ENCODE data around the gene MTHFD2.
A peak's percentile ranks its signal among the peaks of the same experiment; 100 is the strongest.
"Not testable (repeated sequence)": the region's sequence is repeated elsewhere in the genome, so short reads cannot be mapped to it uniquely, and the experiment has no call there.

MTHFD2 gene

DNA sequence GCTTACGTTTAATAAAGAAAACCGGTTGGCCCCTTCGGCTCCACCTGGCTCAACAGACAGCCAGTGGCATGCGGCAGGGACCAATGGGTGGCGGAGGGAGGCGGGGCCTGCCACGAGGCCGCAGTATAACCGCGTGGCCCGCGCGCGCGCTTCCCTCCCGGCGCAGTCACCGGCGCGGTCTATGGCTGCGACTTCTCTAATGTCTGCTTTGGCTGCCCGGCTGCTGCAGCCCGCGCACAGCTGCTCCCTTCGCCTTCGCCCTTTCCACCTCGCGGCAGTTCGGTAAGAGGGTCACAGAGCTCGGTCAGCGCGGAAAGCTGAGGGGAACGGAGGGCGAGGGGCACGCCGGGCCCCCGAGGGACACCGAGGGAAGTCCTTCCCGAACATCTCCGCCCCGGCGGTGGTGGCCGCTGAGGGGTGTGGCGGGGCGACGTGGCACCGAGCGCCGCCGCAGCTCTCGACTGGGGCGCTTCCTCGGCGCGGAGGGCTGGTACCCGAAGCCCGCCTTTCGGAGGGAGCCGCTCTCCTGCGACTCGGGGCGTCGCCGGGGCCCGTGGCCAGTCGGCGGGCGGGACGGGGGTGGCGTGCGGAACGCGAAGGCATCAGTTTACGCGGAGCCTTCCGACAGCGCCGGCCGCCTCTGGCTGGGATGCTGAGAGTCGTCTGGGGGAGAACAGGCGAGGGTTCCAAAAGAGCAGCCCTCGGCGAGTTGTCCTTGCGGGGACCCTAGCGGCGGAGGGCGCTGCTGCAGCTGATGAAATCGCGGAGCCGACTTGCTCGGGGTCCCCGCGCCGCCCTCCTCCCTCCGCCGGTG lies at the start of gene MTHFD2:
MTHFD2 (plus strand) TSS at position 155 of the 814 bp plus-strand sequence; CDS start at position 182, 27 bp downstream.
- peak; percentile 96 to 99 for DNase-seq

DNA sequence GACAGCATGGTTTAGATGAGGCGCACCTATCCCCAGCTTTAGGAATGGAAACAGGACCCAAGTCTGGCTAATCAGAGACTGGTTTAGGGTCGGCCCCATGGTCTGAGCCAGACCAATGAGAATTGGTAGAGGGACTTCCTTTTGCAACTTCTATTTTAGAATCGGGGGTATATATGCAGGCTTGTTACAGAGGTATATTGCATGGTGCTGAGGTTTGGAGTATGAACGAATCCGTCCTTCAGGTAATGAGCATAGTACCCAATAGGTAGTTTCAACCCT lies 49.2 kb upstream of the MTHFD2 start:
- DNase-seq: no peak

DNA sequence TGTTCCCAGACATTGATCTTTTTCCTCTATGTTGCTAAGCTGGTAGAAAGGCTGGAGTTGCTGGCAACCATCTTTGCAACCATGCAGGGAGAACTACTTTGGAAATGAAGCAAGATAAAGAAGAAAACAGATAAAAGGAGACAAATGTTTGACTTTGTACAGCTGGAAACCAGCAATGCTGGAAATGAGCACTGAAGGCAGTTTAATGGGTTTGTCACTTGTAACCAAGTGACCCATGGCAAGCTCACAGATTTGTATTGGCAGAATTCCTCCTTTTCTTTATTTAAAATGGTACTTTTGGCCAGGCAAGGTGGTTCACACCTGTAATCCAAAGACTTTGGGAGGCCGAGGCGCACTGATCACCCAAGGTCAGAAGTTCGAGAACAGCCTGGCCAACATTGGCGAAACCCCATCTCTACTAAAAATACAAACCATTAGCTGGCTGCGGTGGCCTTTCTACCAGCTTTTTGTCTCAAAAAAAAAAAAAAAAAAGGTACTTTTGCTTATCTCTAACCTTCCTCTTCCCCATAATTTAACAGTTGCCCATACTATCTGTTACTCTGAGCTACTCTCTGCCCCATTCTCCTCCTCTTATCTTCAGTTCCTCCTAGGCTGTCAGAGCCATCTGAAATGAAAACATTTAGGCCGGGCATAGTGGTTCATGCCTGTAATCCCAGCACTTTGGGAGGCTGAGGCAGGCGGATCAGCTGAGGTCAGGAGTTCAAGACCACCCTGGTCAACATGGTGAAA lies 48.7 kb upstream of the MTHFD2 start:
- no peak for DNase-seq

DNA sequence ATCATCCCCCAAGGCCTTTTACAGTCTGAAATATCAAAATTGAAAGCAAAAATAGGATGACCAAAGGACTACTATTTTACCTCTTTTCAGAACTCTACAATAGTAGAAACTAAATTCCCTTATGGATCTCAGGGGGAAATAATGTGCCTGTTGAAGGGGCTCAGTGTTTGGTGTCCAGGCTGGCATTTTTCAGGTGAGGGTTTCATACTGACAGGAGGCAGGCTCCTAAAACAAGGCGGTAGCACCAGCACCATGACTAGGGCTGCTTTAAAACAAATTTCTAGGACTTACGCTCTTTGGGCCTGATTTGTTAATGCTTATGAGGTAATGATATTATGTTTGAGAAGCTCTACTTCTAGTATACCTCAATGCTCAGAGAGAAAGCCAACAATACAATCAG lies 45.5 kb upstream of the MTHFD2 start:
- DNase-seq: no peak

DNA sequence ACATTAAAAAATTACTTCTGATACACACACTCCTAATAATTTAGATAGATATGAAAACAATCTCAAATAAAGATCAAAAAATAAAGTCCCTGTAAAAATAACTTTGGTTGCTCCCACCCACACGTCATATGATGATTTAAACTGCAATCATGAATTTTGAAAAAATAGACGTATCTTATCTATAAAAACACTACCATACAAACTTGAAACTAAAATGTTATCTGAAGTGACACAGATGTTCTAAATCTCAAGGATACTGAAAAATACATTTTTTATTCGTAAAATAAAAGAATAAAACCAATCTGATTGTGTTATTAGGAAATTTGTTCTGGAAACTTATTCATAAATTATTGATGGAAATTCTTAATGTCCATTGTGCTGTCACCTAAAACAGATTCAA lies 42.6 kb upstream of the MTHFD2 start:
- no peak for DNase-seq

DNA sequence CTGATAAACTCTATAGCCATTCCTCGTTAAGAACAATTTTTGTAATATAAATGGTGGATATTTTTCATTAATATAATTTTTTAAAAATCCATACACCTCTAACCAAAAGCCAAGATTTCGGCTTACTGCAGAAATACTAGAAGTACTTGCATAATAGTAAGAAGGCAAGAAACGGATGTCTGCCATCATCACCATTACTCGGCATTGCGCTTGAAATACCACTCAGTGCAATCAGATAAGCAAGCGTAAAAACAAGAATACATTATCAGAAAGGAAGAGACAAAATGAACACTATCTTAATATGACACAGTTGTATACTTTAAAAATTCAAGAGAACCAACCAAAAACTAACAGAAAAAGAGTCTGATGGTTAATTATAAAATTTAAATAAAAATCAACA lies 35.5 kb upstream of the MTHFD2 start:
- no peak for DNase-seq

DNA sequence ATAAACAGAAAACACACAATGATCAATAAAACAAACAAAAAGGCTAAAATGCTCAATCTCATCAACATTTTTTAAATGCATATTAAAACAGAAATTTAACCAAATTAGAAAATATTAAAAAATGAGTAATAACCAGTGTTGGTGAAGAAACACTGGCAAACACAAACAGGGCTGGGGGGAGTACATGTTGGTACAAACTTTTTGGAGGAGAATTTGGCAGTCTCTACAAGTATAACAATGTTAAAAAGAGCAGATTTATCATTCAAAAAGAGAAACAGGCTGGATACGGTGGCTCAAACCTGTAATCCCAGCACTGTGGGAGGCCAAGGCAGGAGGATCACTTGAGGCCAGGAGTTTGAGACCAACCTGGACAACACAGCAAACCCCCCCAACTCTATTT lies 33.7 kb upstream of the MTHFD2 start:
- no peak for DNase-seq

DNA sequence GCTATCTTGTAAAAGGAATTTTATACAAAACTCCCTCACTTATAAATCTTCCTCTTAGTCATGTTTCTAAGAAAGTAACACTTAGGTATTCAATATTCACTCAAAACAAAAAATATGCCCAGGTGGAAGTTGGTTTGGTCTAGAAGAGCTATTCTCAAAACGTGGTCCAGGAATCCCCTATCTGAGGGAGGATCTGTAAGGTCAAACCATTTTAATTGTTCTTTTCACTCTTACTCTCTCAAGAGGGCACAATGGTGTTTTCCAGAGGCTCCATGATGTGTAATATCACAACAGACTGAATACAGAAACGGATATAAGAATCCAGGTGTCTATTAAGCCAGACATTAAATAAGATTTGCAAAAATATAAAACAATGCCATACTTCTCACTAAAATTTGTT lies 29.7 kb upstream of the MTHFD2 start:
- DNase-seq: no peak

DNA sequence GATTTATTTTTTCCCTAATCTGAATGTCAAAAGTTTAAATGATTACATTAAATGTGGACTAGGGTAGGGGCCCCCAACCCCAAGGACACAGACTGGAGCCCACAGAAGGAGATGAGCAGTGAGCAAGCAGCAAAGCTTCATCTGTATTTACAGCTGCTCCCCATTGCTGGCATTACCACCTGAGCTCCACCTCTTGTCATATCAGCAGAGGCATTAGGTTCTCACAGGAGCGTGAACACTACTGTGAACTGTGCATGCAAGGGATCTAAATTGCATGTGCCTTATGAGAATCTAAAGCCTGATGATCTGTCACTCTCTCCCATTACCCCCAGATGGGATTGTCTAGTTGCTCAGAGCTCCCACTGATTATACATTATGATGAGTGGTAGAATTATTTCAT lies 23.5 kb upstream of the MTHFD2 start:
- no peak for DNase-seq

DNA sequence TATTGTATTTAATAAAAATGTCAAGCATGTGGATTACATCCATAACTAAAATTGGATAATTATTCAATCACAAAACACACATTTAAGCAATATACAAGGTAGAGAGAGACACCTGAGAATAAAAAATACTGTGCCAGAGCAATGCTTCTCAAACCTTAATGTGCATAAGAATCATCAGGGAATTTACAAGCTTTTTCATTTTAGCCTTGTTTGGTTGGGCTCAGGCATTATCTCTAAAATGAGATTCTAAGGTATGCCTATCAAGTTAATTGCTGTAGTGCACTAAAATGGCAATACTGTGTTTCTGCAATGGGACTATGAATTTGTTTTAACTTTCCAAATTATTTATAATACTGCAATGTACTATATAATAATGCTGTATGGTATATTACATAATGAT lies 20.7 kb upstream of the MTHFD2 start:
- no peak for DNase-seq

DNA sequence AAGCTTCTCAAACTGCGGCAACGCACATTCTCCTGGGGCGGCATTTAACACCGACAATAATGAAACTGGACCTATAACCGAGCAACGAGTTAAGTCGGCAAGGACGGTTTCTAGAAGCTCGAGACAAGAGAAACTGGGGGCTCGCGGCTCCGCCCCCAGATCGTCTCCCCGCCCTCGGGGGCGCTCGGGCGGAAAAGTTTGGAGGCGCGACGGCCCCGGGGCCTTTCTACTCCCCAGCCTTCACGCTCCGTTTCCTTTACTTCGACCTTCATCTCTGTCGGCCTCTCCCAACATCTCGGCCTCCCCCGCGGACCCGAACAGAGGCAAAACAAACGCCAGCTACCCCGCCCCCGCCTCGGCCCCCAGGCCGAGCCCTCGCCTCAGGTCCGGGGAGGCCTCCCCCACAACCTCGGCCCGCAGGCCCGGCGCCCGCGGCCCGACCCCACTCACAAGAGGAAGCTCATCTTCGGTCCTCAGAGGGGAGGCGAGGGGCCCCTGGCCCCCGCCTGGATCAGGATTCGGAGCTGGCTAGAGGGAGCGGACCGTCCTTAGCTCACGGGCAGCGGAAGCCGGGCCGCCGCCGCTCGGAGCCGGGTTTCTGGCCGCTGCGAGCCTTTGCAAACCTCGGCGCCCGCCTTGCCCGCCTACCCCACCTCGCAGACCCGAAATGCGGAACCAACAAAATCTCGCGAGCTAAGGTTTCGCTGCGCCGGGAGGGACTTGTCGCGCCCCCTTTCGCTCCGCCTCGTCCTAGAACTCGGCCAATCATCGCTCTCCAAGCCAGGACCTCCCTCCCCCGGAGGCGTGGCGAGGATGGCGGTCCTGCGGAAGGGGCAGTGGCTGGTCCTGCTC lies 20.0 kb upstream of the MTHFD2 start, which contains the start of gene MOB1A:
MOB1A (minus strand) TSS at position 669 of the 852 bp plus-strand sequence; CDS start at position 464, 205 bp downstream.
- peak; percentile 98 to 99 for DNase-seq

DNA sequence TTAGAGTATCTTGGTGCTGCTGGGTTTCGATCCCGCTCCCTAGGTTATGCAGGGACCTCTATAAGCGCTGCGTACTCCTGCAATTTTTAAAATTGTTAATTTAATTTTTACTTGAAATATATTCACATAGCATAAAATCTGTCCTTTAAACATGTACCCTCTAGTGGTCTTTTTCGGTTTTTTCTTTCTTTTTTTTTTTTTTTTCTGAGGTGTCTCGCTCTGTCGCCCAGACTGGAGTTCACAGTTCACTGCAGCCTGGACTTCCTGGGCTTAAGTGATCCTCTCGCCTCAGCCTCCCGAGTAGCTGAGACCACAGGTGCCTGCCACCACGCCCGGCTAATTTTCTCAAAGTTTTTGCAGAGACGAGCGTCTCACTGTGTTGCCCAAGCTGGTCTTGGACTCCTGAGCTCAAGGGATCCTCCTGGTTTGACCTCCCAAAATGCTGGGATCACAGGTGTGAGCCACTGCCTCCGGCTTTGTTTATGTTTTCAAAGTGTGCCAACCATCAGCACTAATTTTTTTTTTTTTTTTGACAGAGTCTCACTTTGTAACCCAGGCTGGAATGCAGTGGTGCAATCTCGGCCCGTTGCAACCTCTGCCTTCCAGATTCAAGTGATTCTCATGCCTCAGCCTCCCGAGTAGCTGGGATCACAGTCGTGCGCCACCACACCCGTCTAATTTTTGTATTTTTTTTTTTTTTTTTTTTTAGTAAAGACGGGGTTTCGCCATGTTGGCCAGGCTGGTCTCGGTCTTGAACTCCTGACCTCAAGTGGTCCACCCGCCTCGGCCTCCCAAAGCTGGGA lies 19.2 kb upstream of the MTHFD2 start:
- no peak for DNase-seq

DNA sequence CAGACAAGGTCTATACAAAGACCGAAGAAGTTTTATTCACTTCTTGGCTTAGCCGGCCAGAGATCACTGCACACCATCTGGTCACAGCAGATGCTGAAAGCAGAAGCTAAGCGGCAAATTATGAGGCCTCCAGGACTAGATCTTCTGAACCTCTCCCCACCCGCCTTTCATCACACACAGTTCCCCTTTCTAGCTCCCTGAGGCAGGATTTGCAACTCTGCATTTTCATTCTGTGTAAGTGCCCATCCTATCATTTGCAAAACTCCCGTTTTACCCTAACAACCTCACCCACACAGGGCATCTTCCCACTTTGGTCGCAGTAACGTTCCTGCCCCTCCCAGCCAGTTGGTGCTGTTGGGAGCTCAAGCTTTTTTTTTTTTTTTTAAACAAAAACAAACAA lies 16.7 kb upstream of the MTHFD2 start:
- peak; percentile 96 to 100 for DNase-seq

DNA sequence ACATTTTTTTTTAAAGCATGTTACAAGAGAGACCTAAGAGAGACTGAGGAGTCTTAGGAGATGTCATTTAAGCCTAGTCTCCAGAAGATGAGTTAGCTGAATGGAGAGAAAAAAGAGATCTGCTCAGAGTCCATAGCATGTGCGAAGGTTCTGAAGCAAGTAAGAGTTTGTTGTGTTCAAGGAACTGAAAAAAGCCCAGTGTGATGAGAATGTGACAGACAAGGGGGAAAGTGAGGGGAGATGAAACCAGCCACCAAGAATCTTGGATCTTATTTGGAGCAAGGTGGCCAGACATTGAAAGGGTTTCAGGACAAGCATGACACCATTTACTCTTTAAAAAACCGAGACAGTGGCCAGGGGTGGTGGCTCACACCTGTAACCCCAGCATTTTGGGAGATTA lies 14.5 kb upstream of the MTHFD2 start:
- no peak for DNase-seq

DNA sequence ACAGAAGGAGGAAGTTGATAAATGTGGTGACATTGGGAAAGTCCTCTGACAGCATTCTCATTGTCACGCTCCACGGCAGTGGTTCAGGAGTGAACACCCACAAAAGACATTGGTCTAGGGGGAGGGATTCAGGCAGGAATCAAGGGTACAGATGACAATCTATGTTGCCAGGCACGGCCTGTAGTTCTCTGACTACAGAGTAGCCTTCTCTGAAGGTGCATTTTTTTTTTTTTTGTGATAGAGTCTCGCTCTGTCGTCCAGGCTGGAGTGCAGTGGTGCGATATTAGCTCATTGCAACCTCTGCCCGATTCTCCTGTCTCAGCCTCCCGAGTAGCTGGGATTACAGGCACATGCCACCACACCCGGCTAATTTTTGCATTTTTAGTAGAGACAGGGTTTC lies 12.4 kb upstream of the MTHFD2 start:
- DNase-seq: peak; percentile 92 to 98

DNA sequence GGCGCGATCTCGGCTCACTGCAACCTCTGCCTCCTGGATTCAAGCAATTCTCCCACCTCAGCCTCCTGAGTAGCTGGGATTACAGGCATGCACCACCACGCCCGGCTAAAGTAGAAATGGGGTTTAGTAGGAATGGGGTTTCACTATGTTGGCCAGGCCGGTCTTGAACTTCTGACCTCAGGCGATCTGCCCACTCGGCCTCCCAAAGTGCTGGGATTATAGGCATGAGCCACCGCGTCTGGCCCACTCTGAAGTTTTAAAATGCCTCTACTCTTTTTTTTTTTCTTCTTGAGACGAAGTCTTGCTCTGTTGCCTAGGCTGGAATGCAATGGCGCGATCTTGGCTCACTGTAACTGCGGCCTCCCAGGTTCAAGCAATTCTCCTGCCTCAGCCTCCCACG lies 11.7 kb upstream of the MTHFD2 start:
- DNase-seq: not testable (repeated sequence)

DNA sequence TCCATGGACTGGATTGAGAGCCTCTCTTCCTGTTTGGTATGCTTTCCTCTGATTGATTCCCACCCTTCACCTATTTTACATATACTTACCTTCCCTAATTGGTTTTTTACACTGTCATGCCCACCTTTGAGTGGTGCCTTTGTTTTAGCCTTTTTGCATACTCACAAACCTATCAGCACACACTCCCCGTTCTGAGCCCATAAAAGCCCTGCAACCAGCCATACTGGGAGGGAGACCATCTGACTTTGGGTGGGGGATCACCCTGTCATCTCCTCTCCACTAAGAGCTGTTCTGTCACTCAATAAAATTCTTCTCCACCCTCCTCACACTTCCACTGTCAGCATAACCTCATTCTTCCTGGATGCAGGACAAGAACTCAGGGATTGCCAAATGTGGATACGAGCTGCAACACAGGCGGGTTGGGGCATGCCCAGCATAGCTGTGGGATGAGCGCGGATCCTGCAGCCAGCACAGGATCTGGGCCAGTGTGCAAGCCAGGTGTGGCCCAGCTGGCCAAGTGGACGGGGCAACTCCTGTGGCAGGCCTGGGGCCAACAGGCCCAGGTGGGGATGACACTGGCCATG lies 10.3 kb upstream of the MTHFD2 start:
- DNase-seq: no peak

DNA sequence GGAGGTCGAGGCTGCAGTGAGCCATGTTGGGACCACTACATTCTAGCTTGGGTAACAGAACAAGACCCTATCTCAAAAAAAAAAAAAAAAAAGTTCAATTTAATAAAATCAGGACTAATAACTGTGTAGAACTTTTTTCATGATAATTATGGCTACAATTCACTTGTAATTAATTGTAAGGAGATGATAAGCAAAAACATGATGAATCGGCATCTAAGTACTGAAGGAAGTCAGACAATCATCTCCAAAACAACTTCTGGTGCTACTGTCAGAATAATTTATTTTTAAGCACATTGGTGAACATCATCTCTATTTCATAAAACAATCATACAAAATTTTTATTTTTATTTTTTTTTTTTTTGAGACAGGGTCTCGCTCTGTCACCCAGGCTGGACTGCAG lies 9.7 kb upstream of the MTHFD2 start:
- no peak for DNase-seq

DNA sequence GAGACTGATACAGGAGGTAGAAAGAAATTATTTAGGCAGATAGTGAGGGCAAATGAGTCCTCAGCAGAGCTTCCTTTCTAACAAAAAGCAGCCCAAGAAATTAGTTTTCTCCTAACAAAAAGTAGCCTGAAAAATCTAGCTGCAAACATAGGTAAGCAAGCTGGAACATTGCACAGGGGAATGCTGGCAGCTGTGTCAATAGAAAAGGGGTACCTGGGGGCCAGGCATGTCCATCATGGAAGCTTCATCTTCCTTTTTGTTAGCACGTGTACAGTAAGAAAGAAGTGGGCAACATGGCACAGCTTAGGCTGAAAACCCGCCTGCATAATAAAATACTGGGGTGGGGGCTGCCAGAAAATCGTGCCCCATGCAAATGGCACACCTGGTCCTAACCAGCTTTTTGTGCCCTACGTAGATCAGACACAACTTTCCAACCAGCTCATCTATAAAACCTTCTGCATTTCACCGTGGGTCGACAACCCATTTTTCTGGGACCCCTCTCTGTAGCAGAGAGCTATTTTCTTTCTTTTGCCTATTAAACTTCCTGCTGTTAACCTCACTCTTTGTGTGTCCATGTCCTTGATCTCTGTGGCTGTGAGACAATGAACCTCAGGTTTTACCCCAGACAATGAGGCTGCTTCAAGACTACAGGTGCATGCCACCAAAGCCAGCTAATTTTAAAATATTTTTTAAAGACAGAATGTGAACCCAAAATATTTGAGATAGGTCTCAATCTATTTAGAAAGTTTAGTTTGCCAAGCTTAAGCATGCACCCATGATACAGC lies 6.6 kb upstream of the MTHFD2 start:
- no peak for DNase-seq

DNA sequence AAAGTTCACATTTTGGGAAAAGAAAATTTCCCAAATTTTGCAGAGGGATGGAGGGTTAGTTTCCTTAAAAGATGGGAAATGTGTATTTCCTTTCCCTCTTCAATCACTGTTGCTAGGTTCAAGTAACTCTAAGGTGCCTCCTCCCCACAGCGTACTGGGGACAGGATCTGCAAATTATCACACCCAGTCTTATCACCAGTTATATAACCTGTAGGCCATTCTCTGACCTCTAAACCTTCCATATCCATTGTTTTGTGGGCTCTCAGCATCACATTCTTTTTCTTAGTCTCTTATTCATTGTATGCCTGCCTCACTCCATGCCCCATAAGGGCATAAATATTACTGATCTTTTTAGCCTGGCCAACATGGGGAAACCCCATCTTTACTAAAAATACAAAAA lies 3.6 kb upstream of the MTHFD2 start:
- no peak for DNase-seq

DNA sequence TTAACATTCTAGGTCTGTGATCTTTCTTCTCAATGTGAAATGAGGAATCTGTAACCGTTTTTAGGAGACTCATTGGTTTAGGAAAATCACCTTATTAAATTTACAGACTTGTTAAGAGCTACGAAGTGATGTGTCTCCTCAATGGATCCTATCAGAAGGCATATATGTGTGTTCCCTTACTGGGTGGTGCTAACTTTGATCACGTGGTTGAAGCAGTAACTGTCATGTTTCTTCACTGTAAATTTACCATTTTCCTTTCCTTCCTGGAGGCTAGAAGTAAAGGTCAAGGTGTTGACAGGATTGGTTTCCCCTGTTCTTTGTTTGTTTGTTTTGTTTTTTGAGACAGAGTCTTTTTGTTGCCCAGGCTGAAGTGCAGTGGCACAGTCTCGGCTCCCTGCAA lies 1.4 kb upstream of the MTHFD2 start:
- no peak for DNase-seq
